SK-N-SH (cell line): ENCODE data around the gene RPL15. TPM values are rescaled to one million over a fixed set of nuclear protein-coding genes. Genes with fewer than 3 reads are reported as not detected.

Experiments used
- CTCF ChIA-PET: fragments of 300-600, 350-600 bp; formaldehyde crosslinking; extraction: SDS; loops from one replicate; lab custom pipeline; 2021; lab: Yijun Ruan, JAX
- POLR2A ChIA-PET: fragments of 350-600 bp; sonication (Branson Sonifier 250); formaldehyde crosslinking; extraction: SDS; loops from one replicate; lab custom pipeline; 2020; ENCODE audit warnings: antibody characterized with exemption, inconsistent platforms; lab: Yijun Ruan, JAX
- DNase-seq: peaks from one replicate; pipeline ENCODE4 v3.0.0; 2012
- H2AFZ ChIP-seq: fragments of 200-600 bp; sonication (generic); 2 replicates; pipeline ENCODE4 v1.8.1; 2016; ENCODE audit warnings: antibody characterized with exemption, mild to moderate bottlenecking, low read depth
- H3F3A ChIP-seq: fragments of 200-600 bp; sonication (generic); replicated peaks from 2 replicates; pipeline ENCODE3; 2016; ENCODE audit warnings: antibody characterized with exemption, mild to moderate bottlenecking; ENCODE audit not compliant: insufficient read depth
- H3K27ac ChIP-seq, 2 experiments: fragments of 200-500 bp in 1 of 2; fragments of 200-600 bp in 1 of 2; sonication (Bioruptor generic) in 1 of 2; sonication (generic), shearing (Covaris generic) in 1 of 2; 2 replicates each; pipeline versions ENCODE4 v1.5.1 to v1.6.1; 2014 to 2016; ENCODE audit warnings: low read depth in 2 of 2, inconsistent platforms in 1 of 2, low read length in 1 of 2, mild to moderate bottlenecking in 1 of 2, mixed read lengths in 1 of 2
- H3K27me3 ChIP-seq: fragments of 200-600 bp; sonication (generic), shearing (Covaris generic); 2 replicates; pipeline ENCODE4 v1.6.1; 2016; ENCODE audit warnings: mixed run types; ENCODE audit not compliant: insufficient read depth
- H3K36me3 ChIP-seq, 2 experiments: fragments of 200-500 bp in 1 of 2; fragments of 200-600 bp in 1 of 2; sonication (Bioruptor generic) in 1 of 2; sonication (generic) in 1 of 2; replicated peaks in 1 of 2; 2 replicates each; pipeline versions ENCODE3 to v1.5.1; 2014 to 2016; ENCODE audit warnings: low read length in 1 of 2, mild to moderate bottlenecking in 1 of 2; ENCODE audit not compliant: insufficient read depth in 2 of 2, control insufficient read depth in 1 of 2
- H3K4me1 ChIP-seq, 2 experiments: fragments of 200-500 bp in 1 of 2; fragments of 200-600 bp in 1 of 2; sonication (Bioruptor generic) in 1 of 2; sonication (generic), shearing (Covaris generic) in 1 of 2; 2 replicates each; pipeline versions ENCODE4 v1.5.1 to v1.6.1; 2014 to 2016; ENCODE audit warnings: low read depth in 1 of 2, low read length in 1 of 2, mixed run types in 1 of 2; ENCODE audit not compliant: insufficient read depth in 2 of 2, control insufficient read depth in 1 of 2
- H3K4me2 ChIP-seq: fragments of 200-600 bp; sonication (generic), shearing (Covaris generic); 2 replicates; pipeline ENCODE4 v1.6.1; 2017; ENCODE audit warnings: mixed run types
- H3K4me3 ChIP-seq, 2 experiments: fragments of 200-500 bp in 1 of 2; fragments of 200-600 bp in 1 of 2; sonication (Bioruptor generic) in 1 of 2; sonication (generic), shearing (Covaris generic) in 1 of 2; 2 replicates each; pipeline versions ENCODE4 v1.5.1 to v1.8.1; 2014 to 2016; ENCODE audit warnings: low read depth in 2 of 2, inconsistent platforms in 1 of 2, low read length in 1 of 2, mild to moderate bottlenecking in 1 of 2, mixed read lengths in 1 of 2, moderate library complexity in 1 of 2
- H3K79me2 ChIP-seq: fragments of 200-600 bp; sonication (generic); 2 replicates; pipeline ENCODE4 v1.8.1; 2017; ENCODE audit warnings: mild to moderate bottlenecking; ENCODE audit not compliant: insufficient read depth
- H3K9ac ChIP-seq: fragments of 200-600 bp; sonication (generic); 2 replicates; pipeline ENCODE4 v1.6.1; 2017; ENCODE audit warnings: mixed run types
- H3K9me2 ChIP-seq: fragments of 200-600 bp; sonication (generic); 2 replicates; pipeline ENCODE4 v1.6.1; 2017; ENCODE audit warnings: mixed run types
- H3K9me3 ChIP-seq: fragments of 200-600 bp; sonication (generic); 2 replicates; pipeline ENCODE4 v1.6.1; 2017; ENCODE audit warnings: mixed run types, mild to moderate bottlenecking, moderate library complexity
- H4K20me1 ChIP-seq: fragments of 200-600 bp; sonication (generic); 2 replicates; pipeline ENCODE4 v1.6.1; 2017; ENCODE audit warnings: mild to moderate bottlenecking, mixed run types; ENCODE audit not compliant: insufficient read depth
- CHD2 ChIP-seq: fragments of 150-350 bp; IDR thresholded peaks from 2 replicates; pipeline ENCODE4 v1.6.1; 2018; ENCODE audit warnings: low read length; ENCODE audit not compliant: partially characterized antibody
- ELF1 ChIP-seq: IDR thresholded peaks from 2 replicates; pipeline ENCODE4 v1.4.0; 2012
- EZH2phosphoT487 ChIP-seq: fragments of 200-600 bp; sonication (generic); IDR thresholded peaks from 2 replicates; pipeline ENCODE4 v1.6.1; 2017; ENCODE audit warnings: low read depth, mixed run types, mild to moderate bottlenecking, antibody characterized with exemption, moderate library complexity, borderline replicate concordance
- FOXJ3 ChIP-seq: sonication (generic); formaldehyde crosslinking; IDR thresholded peaks from 2 replicates; pipeline ENCODE4 v1.5.1; 2020; ENCODE audit warnings: mild to moderate bottlenecking, missing genetic modification reagents
- GATA2 ChIP-seq: sonication (generic); formaldehyde crosslinking; IDR thresholded peaks from 2 replicates; pipeline ENCODE4 v1.5.0; 2020; ENCODE audit warnings: mild to moderate bottlenecking, missing genetic modification reagents
- MEF2A ChIP-seq: IDR thresholded peaks from 2 replicates; pipeline ENCODE4 v1.4.0; 2012; ENCODE audit warnings: low read depth, borderline replicate concordance
- NFIC ChIP-seq: IDR thresholded peaks from 2 replicates; pipeline ENCODE4 v1.4.0; 2012; ENCODE audit warnings: borderline replicate concordance
- POLR2AphosphoS5 ChIP-seq: IDR thresholded peaks from 2 replicates; pipeline ENCODE4 v1.6.1; 2012; ENCODE audit warnings: low read depth, low read length
- REST ChIP-seq: IDR thresholded peaks from 2 replicates; pipeline ENCODE4 v1.6.1; 2012; ENCODE audit warnings: mild to moderate bottlenecking, low read depth, low read length, moderate library complexity
- RFX5 ChIP-seq: IDR thresholded peaks from 2 replicates; pipeline ENCODE4 v1.6.1; 2012; ENCODE audit warnings: mild to moderate bottlenecking, improper control_type of control experiment, low read length
- RXRA ChIP-seq: IDR thresholded peaks from 2 replicates; pipeline ENCODE4 v1.4.0; 2012; ENCODE audit warnings: low read depth, mild to moderate bottlenecking, borderline replicate concordance
- SIN3A ChIP-seq: IDR thresholded peaks from 2 replicates; pipeline ENCODE4 v1.6.1; 2012; ENCODE audit warnings: low read depth, mild to moderate bottlenecking, low read length, moderate library complexity, borderline replicate concordance
- SMC3 ChIP-seq: IDR thresholded peaks from 2 replicates; pipeline ENCODE4 v1.6.1; 2012; ENCODE audit warnings: low read depth, low read length, improper control_type of control experiment
- TEAD4 ChIP-seq: IDR thresholded peaks from 2 replicates; pipeline ENCODE4 v1.4.0; 2012; ENCODE audit warnings: mild to moderate bottlenecking, borderline replicate concordance; ENCODE audit not compliant: insufficient read depth
- YY1 ChIP-seq: IDR thresholded peaks from 2 replicates; pipeline ENCODE4 v1.4.0; 2012; ENCODE audit warnings: low read depth, mild to moderate bottlenecking
- WGBS: methylation state at CpG from one replicate; pipeline ENCODE4 v1.1.6; 2017; ENCODE audit warnings: low lambda C conversion rate; 5-methylcytosine and 5-hydroxymethylcytosine counted together
- polyA plus RNA-seq, 3 experiments: library from polyadenylated mRNA; depleted of rRNA; stranded (reverse); fragments of >200 nt; gene quantifications; 2 replicates each; pipeline ENCODE4 v1.2.3, GENCODE V29; 2012
- TF ChIP-seq, protein P1 (sequence below): IDR thresholded peaks from 2 replicates; pipeline ENCODE4 v1.4.0; 2012; ENCODE audit warnings: low read depth
- TF ChIP-seq, protein P2 (sequence below): IDR thresholded peaks from 2 replicates; pipeline ENCODE4 v1.4.0; 2012; ENCODE audit warnings: low read depth, borderline replicate concordance

RPL15 gene
- polyA plus RNA-seq, 1 of the 3 experiments (the other 2 are of a cell fraction): 5,582 TPM

DNA sequence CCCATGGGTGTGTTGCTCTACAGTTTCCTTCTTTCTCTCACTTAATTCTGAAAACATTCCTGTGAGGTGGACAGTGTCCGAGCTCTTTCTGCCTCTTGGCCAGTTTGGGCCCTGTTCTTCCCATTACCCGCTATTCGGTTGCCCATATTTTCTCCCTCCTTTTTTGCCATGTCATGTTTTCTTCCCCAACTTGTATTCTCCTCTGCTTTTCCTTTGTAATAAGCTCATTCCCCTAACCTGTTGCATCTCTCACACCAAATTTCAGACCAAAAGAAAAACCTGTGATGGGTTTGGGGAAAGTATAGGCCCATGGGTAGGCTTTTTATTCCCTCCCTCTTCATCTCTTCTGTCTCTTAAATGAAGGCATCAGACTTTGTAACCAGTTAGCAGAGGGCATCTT, 30.6 kb upstream of the RPL15 start:
- H3K9me2 ChIP-seq: no peaks in the 10 kb centered on the region
- TF ChIP-seq, protein P1, sequence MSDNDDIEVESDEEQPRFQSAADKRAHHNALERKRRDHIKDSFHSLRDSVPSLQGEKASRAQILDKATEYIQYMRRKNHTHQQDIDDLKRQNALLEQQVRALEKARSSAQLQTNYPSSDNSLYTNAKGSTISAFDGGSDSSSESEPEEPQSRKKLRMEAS: no peak
- no peak for TF ChIP-seq ELF1
- TF ChIP-seq, protein P2, sequence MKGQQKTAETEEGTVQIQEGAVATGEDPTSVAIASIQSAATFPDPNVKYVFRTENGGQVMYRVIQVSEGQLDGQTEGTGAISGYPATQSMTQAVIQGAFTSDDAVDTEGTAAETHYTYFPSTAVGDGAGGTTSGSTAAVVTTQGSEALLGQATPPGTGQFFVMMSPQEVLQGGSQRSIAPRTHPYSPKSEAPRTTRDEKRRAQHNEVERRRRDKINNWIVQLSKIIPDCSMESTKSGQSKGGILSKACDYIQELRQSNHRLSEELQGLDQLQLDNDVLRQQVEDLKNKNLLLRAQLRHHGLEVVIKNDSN: no peak
- no peak for TF ChIP-seq SMC3
- no peak for TF ChIP-seq REST
- no peak for TF ChIP-seq RFX5
- TF ChIP-seq GATA2 (CRISPR knock-in tag): no peak
- no peak for TF ChIP-seq NFIC
- no peak for TF ChIP-seq YY1
- TF ChIP-seq EZH2phosphoT487: no peak
- TF ChIP-seq CHD2: no peak
- TF ChIP-seq POLR2AphosphoS5: no peak
- no peak for TF ChIP-seq FOXJ3 (CRISPR knock-in tag)
- no peak for TF ChIP-seq MEF2A
- TF ChIP-seq RXRA: no peak
- TF ChIP-seq SIN3A: no peak
- TF ChIP-seq TEAD4: no peak
- H3K4me2 ChIP-seq: no peak overlapping the region
- H3K36me3 ChIP-seq: peaks cover 27 to 45% of the 10 kb centered on the region in 2 experiments
- no peak overlapping the region for H2AFZ ChIP-seq
- ChIA-PET CTCF (no interaction called here), POLR2A (interaction anchor here (1.0 kb wide), 1 partner anchor 30 kb away, joined by 4 read pairs; the partner anchor contains the start of genes NKIRAS1 and RPL15)
- no peak overlapping the region for H3K27ac ChIP-seq
- 91% methylated on average over 3 of the region's 3 CpGs for WGBS
- no peak overlapping the region for H3K9ac ChIP-seq
- DNase-seq: no peak
- H3K9me3 ChIP-seq: no peaks in the 10 kb centered on the region
- H4K20me1 ChIP-seq: peaks cover 28% of the 10 kb centered on the region
- H3K79me2 ChIP-seq: peaks cover 22% of the 10 kb centered on the region; the same call in 1 of the 2 replicates
- H3K4me1 ChIP-seq: no peaks in the 10 kb centered on the region; a peak in 2 of 4 replicates
- H3F3A ChIP-seq: no peaks in the 10 kb centered on the region
- H3K4me3 ChIP-seq: no peak overlapping the region
- no peaks in the 10 kb centered on the region for H3K27me3 ChIP-seq
